GM21619 (cell line): ENCODE results near the gene C9orf85.
"Not testable (repeated sequence)": the region's sequence is repeated elsewhere in the genome, so short reads cannot be mapped to it uniquely, and the experiment has no call there.

Source experiments
- ATAC-seq: cut with Tn5 transposase; IDR thresholded peaks from one replicate; pipeline ENCODE4 v1.9.1; 2021; ENCODE audit not compliant: unreplicated experiment

The C9orf85 gene

GRCh38 chr9:71987471-71988371 is 76.3 kb downstream of the C9orf85 start:
- ATAC-seq: no peak

- no peak for ATAC-seq
These were observed 79.0 kb downstream of the C9orf85 start for GRCh38 chr9:71990466-71990865.

- no peak for ATAC-seq
These were observed 94.0 kb downstream of the C9orf85 start for GRCh38 chr9:72005451-72005850.

GRCh38 chr9:72006501-72006900 is 95.1 kb downstream of the C9orf85 start:
- no peak for ATAC-seq

GRCh38 chr9:72007726-72008125 is 96.3 kb downstream of the C9orf85 start:
- not testable (repeated sequence) for ATAC-seq

GRCh38 chr9:72012646-72013045 is 101.2 kb downstream of the C9orf85 start:
- ATAC-seq: no peak

- ATAC-seq: no peak
These were observed 101.9 kb downstream of the C9orf85 start for GRCh38 chr9:72013292-72013760.

GRCh38 chr9:72022841-72023240 is 111.4 kb downstream of the C9orf85 start:
- no peak for ATAC-seq
